Subcutaneous abdominal adipose tissue (tissue), 5 donors: ENCODE measurements around the gene CLCA1.

Experiments used
- H3K27ac ChIP-seq: one replicate; pipeline ENCODE4 v1.7.0; 2013; ENCODE audit warnings: low read depth, mild to moderate bottlenecking, inconsistent platforms, low read length, moderate library complexity
- H3K27me3 ChIP-seq, 5 donors: one replicate each; pipeline ENCODE4 v1.7.0; 2013; ENCODE audit warnings: low read length in 5 of 5, inconsistent platforms in 1 of 5; ENCODE audit not compliant: control insufficient read depth in 5 of 5, insufficient read depth in 4 of 5
- H3K36me3 ChIP-seq, 5 donors: one replicate each; pipeline ENCODE4 v1.7.0; 2013; ENCODE audit warnings: low read length in 5 of 5; ENCODE audit not compliant: control insufficient read depth in 5 of 5, insufficient read depth in 5 of 5
- H3K4me1 ChIP-seq, 5 donors: one replicate each; pipeline ENCODE4 v1.7.0; 2013; ENCODE audit warnings: low read length in 5 of 5, mild to moderate bottlenecking in 3 of 5, moderate library complexity in 1 of 5; ENCODE audit not compliant: control insufficient read depth in 5 of 5, insufficient read depth in 5 of 5
- H3K4me3 ChIP-seq, 5 donors: one replicate each; pipeline ENCODE4 v1.7.0; 2013; ENCODE audit warnings: low read length in 5 of 5, low read depth in 1 of 5
- H3K9ac ChIP-seq, 5 donors: one replicate each; pipeline ENCODE4 v1.7.0; 2013; ENCODE audit warnings: low read length in 5 of 5, mild to moderate bottlenecking in 4 of 5, moderate library complexity in 3 of 5
- H3K9me3 ChIP-seq, 5 donors: one replicate each; pipeline ENCODE4 v1.7.0; 2013; ENCODE audit warnings: low read length in 5 of 5; ENCODE audit not compliant: control insufficient read depth in 5 of 5
- donor health status: healthy.
- donor health status: healthy.
- donor health status: healthy.
- donor health status: healthy.
- donor health status: healthy.

The CLCA1 gene

GRCh38 chr1:86515597-86515996 is 46.9 kb downstream of the CLCA1 start:
- Histone ChIP-seq H3K36me3 (no peaks in the 10 kb centered on the region), H3K9me3 (no peaks in the 10 kb centered on the region), H3K9ac (no peak overlapping the region), H3K27me3 (no peaks in the 10 kb centered on the region), H3K4me1 (no peaks in the 10 kb centered on the region), H3K27ac (no peak overlapping the region), H3K4me3 (no peak overlapping the region)

DNA sequence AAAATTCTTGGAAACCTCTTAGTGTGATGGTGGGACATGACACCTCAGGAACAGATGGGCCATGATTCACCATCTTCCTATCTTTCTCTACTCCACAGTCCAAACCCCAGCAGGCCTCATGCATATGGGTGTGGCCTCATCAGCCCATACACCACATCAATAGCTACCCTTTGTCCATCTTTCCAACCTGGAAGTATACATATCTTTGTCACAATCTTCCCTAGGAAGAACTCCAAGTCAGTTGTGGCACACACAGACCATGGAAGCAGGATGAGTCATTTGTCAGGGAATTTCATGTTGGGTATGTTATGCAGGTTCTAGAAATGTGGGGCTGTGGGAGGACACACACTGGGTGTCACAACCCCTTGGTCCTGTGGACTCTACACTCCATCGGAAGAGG is 47.6 kb downstream of the CLCA1 start:
- H3K36me3 ChIP-seq = no peaks in the 10 kb centered on the region

GRCh38 chr1:86517336-86517735 is 48.6 kb downstream of the CLCA1 start:
- H3K9me3 ChIP-seq = no peaks in the 10 kb centered on the region
- H3K27ac ChIP-seq = no peak overlapping the region
- no peaks in the 10 kb centered on the region for H3K36me3 ChIP-seq
- no peak overlapping the region for H3K4me3 ChIP-seq
- H3K9ac ChIP-seq = no peak overlapping the region
- no peaks in the 10 kb centered on the region for H3K4me1 ChIP-seq
- H3K27me3 ChIP-seq = no peaks in the 10 kb centered on the region

More for the DNA sequence above, 47.6 kb downstream of the CLCA1 start:
- Histone ChIP-seq H3K9me3 (no peaks in the 10 kb centered on the region), H3K4me3 (no peak overlapping the region), H3K27me3 (no peaks in the 10 kb centered on the region), H3K9ac (no peak overlapping the region), H3K4me1 (no peaks in the 10 kb centered on the region), H3K27ac (no peak overlapping the region)

DNA sequence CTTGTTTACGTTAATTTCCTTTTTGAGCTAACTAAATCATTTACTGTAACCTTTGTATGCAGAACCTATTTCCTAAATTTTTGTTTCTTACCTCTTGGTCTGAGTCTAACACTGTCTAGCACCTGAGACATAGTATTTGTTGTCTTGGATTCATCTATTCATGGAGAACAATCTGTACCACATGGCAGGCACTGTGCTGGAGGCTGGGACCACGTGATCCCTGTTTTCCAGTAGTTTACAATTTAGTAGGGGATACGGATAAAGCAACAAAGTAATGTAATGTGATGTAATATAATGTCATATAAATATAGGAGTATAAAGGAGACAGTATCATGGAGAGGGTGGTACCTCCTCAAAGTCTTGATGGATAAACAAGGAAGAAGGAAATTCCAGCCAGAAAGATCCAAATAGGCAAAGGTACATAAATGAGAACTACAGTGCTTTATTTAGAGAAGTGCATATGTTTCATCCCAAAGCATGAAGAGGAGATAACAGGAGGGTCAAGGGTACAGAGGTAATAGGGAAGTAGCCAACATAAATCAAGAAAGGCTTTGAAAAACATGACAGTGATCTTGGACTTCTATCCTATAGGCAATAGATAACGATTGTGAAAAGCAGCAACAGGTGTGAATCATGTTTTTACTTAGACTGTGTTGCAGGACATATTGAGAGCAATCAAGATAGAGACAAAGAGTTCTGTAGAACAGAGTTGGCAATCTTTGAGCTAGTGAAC is 52.2 kb downstream of the CLCA1 start:
- no peak overlapping the region for H3K4me3 ChIP-seq
- no peaks in the 10 kb centered on the region for H3K9me3 ChIP-seq
- H3K9ac ChIP-seq = no peak overlapping the region
- no peaks in the 10 kb centered on the region for H3K4me1 ChIP-seq
- no peaks in the 10 kb centered on the region for H3K27me3 ChIP-seq
- H3K27ac ChIP-seq = no peak overlapping the region
- H3K36me3 ChIP-seq = no peaks in the 10 kb centered on the region

- Histone ChIP-seq H3K27me3 (no peaks in the 10 kb centered on the region), H3K36me3 (no peaks in the 10 kb centered on the region), H3K4me1 (no peaks in the 10 kb centered on the region), H3K27ac (no peak overlapping the region), H3K9me3 (no peaks in the 10 kb centered on the region), H3K4me3 (no peak overlapping the region), H3K9ac (no peak overlapping the region)
These were observed 52.8 kb downstream of the CLCA1 start for GRCh38 chr1:86521522-86521891.

- Histone ChIP-seq H3K36me3 (no peaks in the 10 kb centered on the region), H3K4me1 (no peaks in the 10 kb centered on the region), H3K27ac (no peak overlapping the region), H3K4me3 (no peak overlapping the region), H3K27me3 (no peaks in the 10 kb centered on the region), H3K9ac (no peak overlapping the region), H3K9me3 (no peaks in the 10 kb centered on the region)
These were observed 53.5 kb downstream of the CLCA1 start for GRCh38 chr1:86522240-86522639.

- H3K4me3 ChIP-seq = no peak overlapping the region
- H3K27me3 ChIP-seq = no peaks in the 10 kb centered on the region
- no peak overlapping the region for H3K27ac ChIP-seq
- H3K9me3 ChIP-seq = no peaks in the 10 kb centered on the region
- H3K4me1 ChIP-seq = no peaks in the 10 kb centered on the region
- no peaks in the 10 kb centered on the region for H3K36me3 ChIP-seq
- no peak overlapping the region for H3K9ac ChIP-seq
These were observed 55.1 kb downstream of the CLCA1 start for GRCh38 chr1:86523670-86524354.

- no peaks in the 10 kb centered on the region for H3K4me1 ChIP-seq
- no peaks in the 10 kb centered on the region for H3K9me3 ChIP-seq
- H3K9ac ChIP-seq = no peak overlapping the region
- H3K27me3 ChIP-seq = no peaks in the 10 kb centered on the region
- H3K27ac ChIP-seq = no peak overlapping the region
- no peak overlapping the region for H3K4me3 ChIP-seq
- H3K36me3 ChIP-seq = no peaks in the 10 kb centered on the region
These were observed 58.6 kb downstream of the CLCA1 start for GRCh38 chr1:86527306-86527705.

- no peak overlapping the region for H3K9ac ChIP-seq
- H3K27me3 ChIP-seq = no peaks in the 10 kb centered on the region
- no peaks in the 10 kb centered on the region for H3K4me1 ChIP-seq
- no peaks in the 10 kb centered on the region for H3K9me3 ChIP-seq
- H3K36me3 ChIP-seq = no peaks in the 10 kb centered on the region
- H3K27ac ChIP-seq = no peak overlapping the region
- H3K4me3 ChIP-seq = no peak overlapping the region
These were observed 61.6 kb downstream of the CLCA1 start for GRCh38 chr1:86530211-86530845.

DNA sequence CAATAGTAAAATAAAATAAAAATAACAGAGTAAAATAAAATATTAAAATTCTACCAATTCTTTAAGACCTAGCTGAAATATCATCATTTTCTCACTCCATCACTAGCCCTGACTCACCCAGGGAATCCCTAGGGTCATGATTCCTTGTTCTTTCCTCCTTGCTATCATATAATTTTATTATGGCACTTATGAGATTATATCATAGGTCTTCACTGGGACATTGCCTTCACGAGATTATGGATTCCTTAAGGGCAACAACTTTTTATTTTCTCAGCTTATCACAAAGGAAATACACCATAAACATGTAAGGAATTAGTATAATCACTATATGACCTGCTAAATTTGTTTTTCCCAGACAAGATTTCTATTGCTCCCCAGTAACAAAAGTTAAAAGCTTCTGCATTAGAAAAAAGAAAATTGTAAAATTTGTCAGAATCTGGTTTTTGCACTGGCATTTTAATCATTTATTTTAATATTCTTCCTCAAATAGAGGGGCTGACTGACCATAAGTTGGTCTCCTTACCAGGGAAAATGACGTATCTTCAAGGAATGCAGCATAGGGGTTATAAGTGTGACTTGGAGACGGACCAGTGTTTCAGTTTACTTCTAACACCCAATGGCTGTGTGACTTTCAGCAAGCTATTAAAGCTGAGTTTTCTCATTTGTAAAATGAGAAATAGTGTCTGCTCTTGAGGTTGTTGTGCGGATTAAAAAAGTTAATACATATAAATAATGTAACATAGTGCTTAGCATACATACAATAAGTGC is 69.4 kb downstream of the CLCA1 start:
- Histone ChIP-seq H3K9ac (no peak overlapping the region), H3K4me3 (no peak overlapping the region), H3K4me1 (no peaks in the 10 kb centered on the region), H3K27ac (no peak overlapping the region), H3K36me3 (no peaks in the 10 kb centered on the region), H3K27me3 (peaks cover 0 to 4% (median 0%) of the 10 kb centered on the region in 5 donors), H3K9me3 (no peaks in the 10 kb centered on the region)
